Dendritic cell treated with granulocyte-macrophage colony-stimulating factor and Interleukin-4, amounts not matched to agents 40 ng/mL and 50 ng/mL, for 4 days (primary cell): ENCODE measurements around the gene TTC38.

Source experiments
- H3K27ac Mint-ChIP-seq: one replicate; pipeline ENCODE4 v1.8.0; 2022; ENCODE audit warnings: mild to moderate bottlenecking, mixed read lengths
- H3K27me3 Mint-ChIP-seq: one replicate; pipeline ENCODE4 v1.8.0; 2022; ENCODE audit warnings: mild to moderate bottlenecking, mixed read lengths
- H3K36me3 Mint-ChIP-seq: one replicate; pipeline ENCODE4 v1.8.0; 2022; ENCODE audit warnings: low read depth, mixed read lengths
- H3K4me1 Mint-ChIP-seq: one replicate; pipeline ENCODE4 v1.8.0; 2022; ENCODE audit warnings: low read depth, mixed read lengths
- H3K4me3 Mint-ChIP-seq: one replicate; pipeline ENCODE4 v1.8.0; 2022; ENCODE audit warnings: mild to moderate bottlenecking, moderate library complexity, mixed read lengths
- H3K9me3 Mint-ChIP-seq: one replicate; pipeline ENCODE4 v1.8.0; 2022; ENCODE audit warnings: mixed read lengths
- intact Hi-C: fragments of 100-400 bp; cut with micrococcal nuclease; formaldehyde crosslinking; loops from one replicate; pipeline ENCODE4 v1.15.0; 2022

TTC38 gene

DNA sequence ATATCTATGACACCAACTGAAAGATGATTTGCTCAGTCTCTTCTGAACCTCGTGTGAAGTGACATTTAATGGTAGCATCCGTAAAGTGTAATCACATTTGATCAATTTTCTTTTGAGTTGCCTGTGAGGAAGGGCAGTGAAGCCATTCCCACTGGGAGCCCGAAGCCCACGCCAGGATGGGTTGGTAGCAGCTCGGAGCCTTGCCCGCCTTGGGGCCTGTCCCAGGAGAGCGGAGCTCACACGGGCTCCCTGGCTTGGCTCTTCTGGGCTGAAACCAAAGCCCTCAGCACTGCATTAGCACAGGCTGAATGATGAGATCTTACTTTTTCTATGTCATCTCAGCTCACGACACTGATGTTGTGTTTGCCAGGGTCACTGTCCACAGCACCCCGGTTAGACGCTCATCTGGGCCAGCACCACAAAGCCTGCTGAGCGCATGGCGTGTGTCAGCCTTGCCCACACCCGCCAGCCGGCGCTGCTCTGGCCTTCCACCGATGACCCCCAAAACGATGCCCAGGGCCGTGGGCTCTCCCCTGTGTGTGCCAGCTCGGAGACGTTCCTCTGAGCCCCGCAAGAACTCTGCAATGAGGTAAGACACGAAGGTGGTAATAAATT, 58.4 kb downstream of the TTC38 start:
- H3K4me1 Mint-ChIP-seq = no peaks in the 10 kb centered on the region
- H3K27ac Mint-ChIP-seq = no peak overlapping the region
- H3K27me3 Mint-ChIP-seq = no peaks in the 10 kb centered on the region
- no peak overlapping the region for H3K4me3 Mint-ChIP-seq
- no peaks in the 10 kb centered on the region for H3K9me3 Mint-ChIP-seq
- peaks cover 15% of the 10 kb centered on the region for H3K36me3 Mint-ChIP-seq
- intact Hi-C loops = no loop called here

DNA sequence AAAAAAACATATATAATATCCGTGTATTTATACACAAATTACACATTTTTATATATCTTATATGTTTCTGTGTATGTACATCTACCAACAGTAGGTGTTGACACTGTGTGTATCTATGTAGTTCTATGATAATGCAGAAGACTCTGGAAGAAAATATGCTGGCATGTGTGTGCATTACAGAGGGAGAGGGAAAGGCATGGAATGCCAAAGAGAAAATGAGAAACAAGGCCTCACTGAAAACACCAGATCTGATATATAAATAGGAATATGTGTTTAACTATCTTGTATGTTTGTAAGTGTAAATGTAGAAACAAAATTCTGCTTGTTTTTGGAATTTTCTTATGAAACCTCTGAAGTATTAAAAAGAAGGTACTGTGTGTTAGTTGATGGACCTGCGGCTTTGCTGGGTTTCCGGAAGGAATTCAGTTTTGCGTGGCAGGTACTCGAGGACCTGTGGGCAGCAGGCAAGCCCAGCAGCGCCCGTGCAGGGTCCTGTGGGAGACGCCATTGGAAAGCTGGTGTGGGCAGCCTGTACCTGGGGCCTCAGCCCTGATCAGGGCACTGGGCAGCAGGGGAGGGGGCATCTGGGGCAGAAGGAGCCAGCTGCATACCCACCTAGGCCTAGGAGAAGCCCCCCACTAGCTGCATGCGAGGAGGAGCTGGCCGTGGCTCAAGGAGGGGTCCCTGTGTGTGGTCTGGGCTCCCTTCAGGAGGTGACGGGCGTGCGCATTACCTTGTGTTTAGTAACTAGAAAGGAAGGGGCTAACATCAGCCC, 60.1 kb downstream of the TTC38 start:
- no peaks in the 10 kb centered on the region for H3K4me1 Mint-ChIP-seq

DNA sequence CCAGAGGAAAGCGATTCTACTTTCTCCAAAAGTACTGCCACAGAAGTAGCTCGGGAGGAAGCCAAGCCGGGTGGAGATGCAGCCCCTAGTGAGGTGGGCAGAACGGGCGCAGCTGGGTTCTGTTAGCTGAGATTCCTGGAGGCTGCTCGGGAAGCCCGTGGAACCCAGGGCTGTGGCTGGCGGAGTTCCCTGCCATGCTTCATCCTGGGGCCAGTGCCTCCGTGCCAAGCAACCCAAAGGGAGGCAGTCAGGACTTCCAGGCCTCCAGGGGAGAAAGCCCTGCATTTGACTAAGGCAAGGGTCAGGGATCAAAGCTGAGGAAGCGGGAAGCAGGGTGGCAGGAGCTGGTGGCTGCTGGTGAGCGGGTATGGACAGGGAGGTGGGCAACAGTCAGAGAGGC, 61.0 kb downstream of the TTC38 start:
- Mint-ChIP-seq H3K4me3 (no peak overlapping the region), H3K4me1 (no peaks in the 10 kb centered on the region), H3K27me3 (no peaks in the 10 kb centered on the region), H3K27ac (no peak overlapping the region), H3K36me3 (peaks cover 10% of the 10 kb centered on the region), H3K9me3 (no peaks in the 10 kb centered on the region)
- intact Hi-C loops = no loop called here

More for the DNA sequence above, 60.1 kb downstream of the TTC38 start:
- Mint-ChIP-seq H3K4me3 (no peak overlapping the region), H3K27me3 (no peaks in the 10 kb centered on the region), H3K36me3 (peaks cover 15% of the 10 kb centered on the region), H3K9me3 (no peaks in the 10 kb centered on the region), H3K27ac (no peak overlapping the region)
- intact Hi-C loops = no loop called here

DNA sequence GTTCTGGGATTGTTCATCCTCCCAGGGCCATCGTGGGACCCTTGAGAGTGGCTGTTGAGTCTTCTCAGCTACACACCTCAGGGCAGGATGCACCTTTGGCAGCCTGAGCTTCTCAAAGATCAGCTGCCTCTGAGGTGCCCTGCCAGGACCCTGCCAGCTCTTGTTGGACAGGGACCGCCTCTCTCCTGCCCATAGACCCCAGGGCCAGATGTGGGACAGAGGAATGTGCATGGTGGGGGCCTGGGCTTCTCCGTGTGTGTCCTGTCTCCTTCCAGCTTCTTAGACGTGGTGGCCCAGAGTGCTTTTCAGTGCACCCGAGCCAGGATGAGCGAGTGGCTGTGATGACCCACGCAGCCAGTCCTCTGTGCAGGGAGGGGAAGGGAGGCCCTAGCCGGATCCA, 61.8 kb downstream of the TTC38 start:
- Mint-ChIP-seq H3K27ac (no peak overlapping the region), H3K9me3 (no peaks in the 10 kb centered on the region), H3K4me1 (no peaks in the 10 kb centered on the region), H3K4me3 (no peak overlapping the region), H3K27me3 (no peaks in the 10 kb centered on the region), H3K36me3 (peaks cover 10% of the 10 kb centered on the region)
- intact Hi-C loops = no loop called here

DNA sequence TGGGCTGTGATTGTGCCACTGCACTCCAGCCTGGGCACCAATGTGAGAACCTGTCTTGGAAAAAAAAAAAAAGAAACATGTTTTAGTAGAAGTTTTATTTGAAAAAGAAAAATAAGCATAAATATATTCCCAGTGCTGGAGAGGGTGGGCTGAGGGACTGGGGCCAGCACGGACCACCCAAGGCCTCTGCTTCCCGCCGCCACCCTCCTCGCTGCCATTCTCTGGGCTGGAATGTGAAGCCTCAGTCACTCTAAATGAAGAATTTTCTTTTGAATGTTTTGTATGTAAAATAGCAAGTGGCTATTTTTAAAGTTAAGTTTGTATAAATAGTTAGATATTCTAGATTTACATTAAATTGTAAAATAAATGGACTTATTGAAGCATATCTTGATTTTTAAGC, 62.6 kb downstream of the TTC38 start:
- Mint-ChIP-seq H3K36me3 (peaks cover 10% of the 10 kb centered on the region), H3K27me3 (no peaks in the 10 kb centered on the region), H3K9me3 (no peaks in the 10 kb centered on the region), H3K4me1 (peaks cover 5% of the 10 kb centered on the region), H3K4me3 (no peak overlapping the region), H3K27ac (no peak overlapping the region)
- intact Hi-C loops = no loop called here

DNA sequence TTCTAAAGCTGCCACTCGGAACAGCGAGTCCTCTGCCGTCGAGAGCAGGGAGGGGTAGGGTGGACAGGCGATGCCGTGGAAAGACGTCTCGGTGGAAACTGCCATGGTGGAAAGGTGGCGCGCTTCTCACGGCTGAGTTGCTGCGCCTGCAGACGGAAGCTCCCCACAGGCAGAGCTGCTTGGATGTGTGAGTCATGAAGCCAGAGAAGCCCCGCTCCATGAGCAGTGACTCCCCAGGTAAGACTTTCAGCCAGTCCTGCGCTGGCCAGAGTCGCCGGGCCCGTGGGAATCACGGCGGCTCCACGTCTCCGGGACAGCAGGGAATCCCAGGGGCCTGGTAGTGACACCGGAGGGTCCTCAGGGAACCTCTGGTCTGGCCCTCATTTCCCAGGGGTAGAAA, 63.7 kb downstream of the TTC38 start:
- peaks cover 18% of the 10 kb centered on the region for H3K36me3 Mint-ChIP-seq
- H3K27me3 Mint-ChIP-seq = no peaks in the 10 kb centered on the region
- H3K4me1 Mint-ChIP-seq = peaks cover 9% of the 10 kb centered on the region
- H3K27ac Mint-ChIP-seq = no peak overlapping the region
- no peaks in the 10 kb centered on the region for H3K9me3 Mint-ChIP-seq
- intact Hi-C loops = no loop called here
- H3K4me3 Mint-ChIP-seq = no peak overlapping the region

DNA sequence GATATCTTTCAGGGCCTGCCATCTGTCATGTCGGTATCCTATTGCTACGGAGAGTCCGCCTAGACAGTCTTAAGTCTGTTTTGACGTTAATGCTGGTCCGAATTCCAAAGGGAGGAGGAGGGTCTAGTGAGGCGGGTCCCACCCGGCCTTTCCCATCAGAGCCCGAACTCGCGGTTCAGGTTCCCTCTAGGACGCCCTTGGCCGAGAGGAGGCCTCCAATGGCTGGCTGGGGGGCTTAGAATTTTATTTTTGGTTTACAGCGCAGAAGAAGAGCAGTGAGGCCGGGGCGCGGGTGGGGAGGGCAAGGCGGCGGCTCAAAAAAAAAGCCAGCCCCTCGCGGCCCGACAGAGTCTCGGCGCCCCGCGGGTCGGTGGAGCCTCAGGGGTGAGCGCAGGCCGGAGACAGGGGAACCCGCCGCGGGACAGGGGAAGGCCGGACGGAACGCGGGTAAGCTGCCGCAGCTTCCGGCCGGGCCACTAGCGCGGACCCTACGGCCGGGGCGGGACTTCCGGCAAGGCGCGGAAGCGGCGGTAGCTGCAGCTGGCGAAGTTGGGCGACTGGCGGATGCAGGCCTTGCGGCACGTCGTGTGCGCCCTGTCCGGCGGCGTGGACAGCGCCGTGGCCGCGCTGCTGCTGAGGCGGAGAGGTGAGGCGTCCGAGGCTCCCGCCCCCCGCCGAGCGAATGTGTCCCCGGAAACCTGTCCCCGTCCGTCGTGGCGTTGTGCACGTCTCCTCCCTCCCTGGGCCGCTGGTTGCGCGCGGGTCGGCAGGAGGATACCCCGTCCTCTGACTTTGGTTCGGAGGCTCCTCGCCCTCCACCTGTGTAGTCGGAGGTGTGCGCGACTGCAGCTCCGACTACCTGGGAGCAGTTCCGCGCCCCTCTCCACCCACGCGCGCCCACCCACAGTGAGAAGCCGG, 67.7 kb downstream of the TTC38 start, which contains the start of gene TRMU:
Gene TRMU, plus strand, starts transcription at position 514 of the 918 bp plus-strand sequence. Its CDS starts 51 bp downstream, at position 565.
- Mint-ChIP-seq H3K27me3 (no peaks in the 10 kb centered on the region), H3K36me3 (peaks cover 44% of the 10 kb centered on the region), H3K4me3 (peak within 1 kb of the TSS; percentile 88), H3K9me3 (no peaks in the 10 kb centered on the region), H3K4me1 (peaks cover 15% of the 10 kb centered on the region), H3K27ac (peak within 1 kb of the TSS; percentile 97)
- intact Hi-C loops = loop anchor here (1.0 kb wide), 1 partner anchor 39 kb away; the partner anchor contains the start of gene GTSE1

DNA sequence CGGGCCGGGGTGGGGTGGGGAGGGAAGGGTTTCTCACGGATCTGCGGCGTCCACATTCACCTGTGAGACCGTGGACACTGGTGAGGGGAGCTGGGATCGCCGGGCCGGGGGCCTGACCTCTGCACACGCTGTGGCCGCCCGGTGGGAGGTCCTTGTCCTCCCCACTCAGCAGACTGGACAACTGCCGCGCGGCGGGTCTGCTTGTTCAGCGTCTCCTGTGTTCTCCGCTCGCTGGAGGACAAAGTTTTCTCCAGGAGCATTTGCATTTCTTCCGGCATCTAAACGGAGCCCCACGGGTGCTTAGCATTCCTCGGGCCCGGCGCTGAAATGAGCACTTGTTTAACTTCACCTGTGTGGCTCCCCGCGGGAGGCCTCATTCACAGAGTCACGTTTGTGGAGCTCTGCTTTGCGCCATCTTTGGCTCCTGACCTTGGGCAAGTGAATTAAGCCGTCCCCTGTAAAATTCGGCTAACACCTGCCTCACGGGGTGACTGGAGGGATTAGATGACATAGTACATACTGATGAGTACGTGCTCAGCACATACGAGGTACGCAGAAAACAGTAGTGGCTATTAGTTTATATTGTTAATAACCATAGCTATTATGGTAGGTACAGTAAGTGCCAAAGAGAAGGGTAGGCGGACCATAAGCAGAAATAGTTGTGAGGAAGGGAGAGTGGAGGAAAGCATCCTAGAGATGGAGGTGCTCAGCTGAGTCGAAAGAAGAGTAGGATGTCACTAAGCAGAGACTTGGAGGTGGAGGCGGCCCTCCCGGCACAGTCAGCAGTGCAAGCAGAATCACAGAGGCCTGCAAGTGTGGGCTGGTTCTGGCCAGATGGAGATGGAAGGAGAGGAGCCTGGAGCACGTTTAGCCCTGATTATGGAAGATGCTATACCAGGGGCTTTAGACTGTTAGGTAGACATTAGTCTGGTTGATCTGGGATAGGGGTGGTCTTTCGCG, 68.6 kb downstream of the TTC38 start:
- Mint-ChIP-seq H3K9me3 (no peaks in the 10 kb centered on the region), H3K4me1 (peaks cover 15% of the 10 kb centered on the region), H3K4me3 (peak overlapping the region; percentile 88), H3K27me3 (no peaks in the 10 kb centered on the region), H3K27ac (peak overlapping the region; percentile 97), H3K36me3 (peaks cover 53% of the 10 kb centered on the region)
- intact Hi-C loops = no loop called here

DNA sequence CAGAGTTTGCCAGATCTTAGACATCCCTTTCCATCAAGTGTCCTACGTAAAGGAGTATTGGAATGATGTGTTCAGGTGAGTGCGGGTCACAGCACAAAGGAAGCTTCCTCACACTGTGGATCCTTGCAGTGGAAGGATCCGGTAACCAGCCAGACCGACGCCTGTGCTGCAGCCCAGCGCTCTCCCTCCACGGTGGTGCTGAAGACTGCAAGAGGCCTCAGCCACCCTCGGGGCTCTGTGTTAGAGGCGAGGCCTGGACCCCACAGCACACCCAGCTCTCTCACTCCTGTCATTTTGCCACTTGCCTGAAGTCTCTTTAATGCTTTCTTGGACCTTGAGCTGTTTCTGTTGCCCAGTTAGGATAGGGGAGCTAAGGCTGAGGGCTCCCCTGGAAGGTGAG, 70.1 kb downstream of the TTC38 start:
- H3K9me3 Mint-ChIP-seq = no peaks in the 10 kb centered on the region
- no peaks in the 10 kb centered on the region for H3K27me3 Mint-ChIP-seq
- H3K4me1 Mint-ChIP-seq = peaks cover 15% of the 10 kb centered on the region
- H3K27ac Mint-ChIP-seq = no peak overlapping the region
- intact Hi-C loops = no loop called here
- H3K36me3 Mint-ChIP-seq = peaks cover 68% of the 10 kb centered on the region
- no peak overlapping the region for H3K4me3 Mint-ChIP-seq

DNA sequence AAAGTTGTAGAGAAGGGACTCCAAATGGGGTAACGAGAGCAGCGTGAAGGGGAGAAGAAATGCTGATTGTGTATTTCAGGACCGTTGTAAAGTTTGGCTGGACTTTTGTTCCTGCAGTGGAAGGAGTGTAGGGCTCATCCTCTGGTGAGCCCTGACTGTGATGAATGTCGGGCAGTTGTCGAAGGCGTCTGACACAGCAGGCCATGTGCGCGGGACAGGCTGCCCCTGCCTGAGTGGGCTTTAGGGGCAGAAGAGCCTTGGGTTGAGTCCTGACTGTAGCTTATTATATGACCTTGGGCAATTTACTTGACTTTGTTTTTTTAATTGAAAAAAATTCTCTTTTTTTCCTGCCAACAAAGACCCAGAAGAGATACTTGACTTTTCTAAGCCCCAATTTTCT, 70.8 kb downstream of the TTC38 start:
- no peak overlapping the region for H3K4me3 Mint-ChIP-seq
- H3K27ac Mint-ChIP-seq = no peak overlapping the region
- H3K9me3 Mint-ChIP-seq = no peaks in the 10 kb centered on the region
- H3K27me3 Mint-ChIP-seq = no peaks in the 10 kb centered on the region
- peaks cover 76% of the 10 kb centered on the region for H3K36me3 Mint-ChIP-seq
- intact Hi-C loops = no loop called here
- H3K4me1 Mint-ChIP-seq = peaks cover 15% of the 10 kb centered on the region

DNA sequence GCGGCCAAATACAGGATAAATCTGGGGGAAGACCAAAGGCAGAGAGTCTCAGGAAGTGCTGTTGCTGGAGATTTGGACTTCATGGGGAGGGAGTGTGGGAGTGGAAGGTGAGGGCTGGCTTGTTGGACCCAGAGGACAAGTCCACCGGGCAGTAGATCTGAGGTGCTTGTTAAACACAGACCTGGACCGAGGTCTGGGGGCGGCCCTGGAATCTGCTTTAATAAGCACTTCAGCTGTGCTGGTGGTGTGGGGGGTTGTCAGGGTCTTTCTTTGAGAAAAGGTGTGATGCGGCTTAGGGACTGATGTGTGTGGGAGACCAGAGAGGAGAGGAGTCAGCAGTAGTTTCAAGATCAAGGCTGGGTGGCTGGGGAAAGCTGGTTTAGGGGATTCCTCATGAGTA, 72.1 kb downstream of the TTC38 start:
- H3K9me3 Mint-ChIP-seq = no peaks in the 10 kb centered on the region
- H3K27ac Mint-ChIP-seq = no peak overlapping the region
- H3K36me3 Mint-ChIP-seq = peaks cover 89% of the 10 kb centered on the region
- no peaks in the 10 kb centered on the region for H3K27me3 Mint-ChIP-seq
- intact Hi-C loops = no loop called here
- peaks cover 14% of the 10 kb centered on the region for H3K4me1 Mint-ChIP-seq
- H3K4me3 Mint-ChIP-seq = no peak overlapping the region

DNA sequence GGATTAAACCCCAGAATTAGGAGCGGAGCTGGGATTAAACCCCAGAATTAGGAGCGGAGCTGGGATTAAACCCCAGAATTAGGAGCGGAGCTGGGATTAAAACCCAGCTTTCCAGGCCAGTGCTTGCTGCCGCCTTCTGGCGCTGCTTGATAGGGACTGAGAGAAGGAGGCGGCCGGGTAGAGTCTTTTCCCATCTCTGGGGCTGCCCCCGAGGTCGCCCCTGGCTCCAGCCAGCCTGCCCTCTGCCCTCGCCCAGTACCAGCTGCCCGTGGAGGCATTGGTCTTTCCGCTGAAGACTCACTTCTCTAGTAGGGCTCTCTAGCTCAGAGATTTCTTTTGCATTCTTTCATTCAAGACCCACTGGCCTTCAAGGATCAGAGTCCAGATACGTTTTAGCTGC, 72.9 kb downstream of the TTC38 start:
- no peaks in the 10 kb centered on the region for H3K9me3 Mint-ChIP-seq
- H3K4me1 Mint-ChIP-seq = peaks cover 10% of the 10 kb centered on the region
- no peak overlapping the region for H3K4me3 Mint-ChIP-seq
- no peak overlapping the region for H3K27ac Mint-ChIP-seq
- H3K36me3 Mint-ChIP-seq = peaks cover 95% of the 10 kb centered on the region
- H3K27me3 Mint-ChIP-seq = no peaks in the 10 kb centered on the region
- intact Hi-C loops = no loop called here
